OCI-LY7 (cell line): ENCODE results near the gene VEGFA. TPM values are rescaled to one million over a fixed set of nuclear protein-coding genes. Genes with fewer than 3 reads are reported as not detected.

Experiments used
- BruUV-seq: library from RNA; stranded (reverse); fragments of 400-500 nt; replicated peaks from 2 replicates; lab custom pipeline; 2021; lab: Mats Ljungman, UMichigan
- CTCF ChIA-PET: fragments of 300-600 bp; sonication (Branson Sonifier 250); formaldehyde crosslinking; loops from one replicate; lab custom pipeline; 2022; ENCODE audit warnings: antibody characterized with exemption; ENCODE audit not compliant: unreplicated experiment; lab: Charles Lee
- POLR2A ChIA-PET: fragments of 300-600 bp; sonication (Branson Sonifier 250); formaldehyde crosslinking; loops from one replicate; lab custom pipeline; 2022; ENCODE audit warnings: antibody characterized with exemption; lab: Charles Lee
- DNase-seq: peaks from one replicate; pipeline ENCODE4 v3.0.0-alpha.2; 2015; ENCODE audit warnings: low spot score
- H2AFZ ChIP-seq: fragments of 200-600 bp; sonication (generic), shearing (Covaris generic); 2 replicates; pipeline ENCODE4 v1.6.1; 2014; ENCODE audit warnings: mild to moderate bottlenecking, antibody characterized with exemption, low read length, moderate library complexity
- H3K27ac ChIP-seq: fragments of 200-600 bp; sonication (generic); 2 replicates; pipeline ENCODE4 v1.5.1; 2014; ENCODE audit warnings: mixed run types, low read depth, mild to moderate bottlenecking, moderate library complexity, low read length, inconsistent platforms; ENCODE audit not compliant: poor library complexity, severe bottlenecking
- H3K36me3 ChIP-seq: fragments of 200-600 bp; sonication (generic); 2 replicates; pipeline ENCODE4 v1.6.1; 2014; ENCODE audit warnings: mild to moderate bottlenecking, antibody characterized with exemption, low read length, moderate library complexity, mixed read lengths; ENCODE audit not compliant: insufficient read depth
- H3K4me1 ChIP-seq: fragments of 200-600 bp; sonication (generic); 2 replicates; pipeline ENCODE4 v1.5.1; 2014; ENCODE audit warnings: mild to moderate bottlenecking, low read length; ENCODE audit not compliant: insufficient read depth, poor library complexity, severe bottlenecking
- H3K4me2 ChIP-seq: fragments of 200-600 bp; sonication (generic); 2 replicates; pipeline ENCODE4 v1.6.1; 2014; ENCODE audit warnings: mild to moderate bottlenecking, low read length
- H3K4me3 ChIP-seq: fragments of 200-600 bp; sonication (generic); 2 replicates; pipeline ENCODE4 v1.5.1; 2014; ENCODE audit warnings: mild to moderate bottlenecking, low read depth, low read length; ENCODE audit not compliant: poor library complexity, severe bottlenecking
- H3K79me2 ChIP-seq: fragments of 200-600 bp; sonication (generic); 2 replicates; pipeline ENCODE4 v1.6.1; 2016; ENCODE audit warnings: low read depth, mild to moderate bottlenecking, low read length, moderate library complexity, mixed read lengths; ENCODE audit not compliant: insufficient read depth
- H3K9me2 ChIP-seq: fragments of 200-600 bp; sonication (generic); 2 replicates; pipeline ENCODE4 v1.6.1; 2016; ENCODE audit warnings: mild to moderate bottlenecking, low read length, mixed read lengths; ENCODE audit not compliant: insufficient read depth
- H3K9me3 ChIP-seq: fragments of 200-600 bp; sonication (generic); 2 replicates; pipeline ENCODE4 v1.6.1; 2014; ENCODE audit warnings: mild to moderate bottlenecking, mixed run types, low read length, mixed read lengths
- H4K20me1 ChIP-seq: fragments of 200-600 bp; sonication (generic); 2 replicates; pipeline ENCODE4 v1.6.1; 2014; ENCODE audit warnings: mild to moderate bottlenecking, antibody characterized with exemption, low read length, moderate library complexity, mixed read lengths; ENCODE audit not compliant: insufficient read depth
- EZH2phosphoT487 ChIP-seq: fragments of 200-600 bp; sonication (generic); IDR thresholded peaks from 2 replicates; pipeline ENCODE4 v1.6.1; 2018; ENCODE audit warnings: low read depth, borderline replicate concordance, mild to moderate bottlenecking, mixed run types, antibody characterized with exemption, low read length, moderate library complexity, mixed read lengths
- intact Hi-C: fragments of 100-400 bp; cut with micrococcal nuclease; formaldehyde crosslinking; loops from one replicate; pipeline ENCODE4 v1.10.0; 2022; ENCODE audit not compliant: unreplicated experiment
- total RNA-seq, 2 experiments: library from RNA; depleted of rRNA in 1 of 2; stranded (reverse); fragments of >200 nt in 1 of 2; shearing (Covaris generic) in 1 of 2; gene quantifications; 2 replicates each; pipeline ENCODE4 v1.2.3, GENCODE V29; 2014 to 2022
- TF ChIP-seq, protein P1 (sequence below): fragments of 200-600 bp; sonication (generic); conservative IDR thresholded peaks from 2 replicates; pipeline ENCODE4 v1.5.1; 2014; ENCODE audit warnings: mild to moderate bottlenecking, antibody characterized with exemption, low read length, moderate library complexity, mixed read lengths

The VEGFA gene
- total RNA-seq, 2 experiments from 2014 or later, result 59.7 to 88.5 TPM

DNA sequence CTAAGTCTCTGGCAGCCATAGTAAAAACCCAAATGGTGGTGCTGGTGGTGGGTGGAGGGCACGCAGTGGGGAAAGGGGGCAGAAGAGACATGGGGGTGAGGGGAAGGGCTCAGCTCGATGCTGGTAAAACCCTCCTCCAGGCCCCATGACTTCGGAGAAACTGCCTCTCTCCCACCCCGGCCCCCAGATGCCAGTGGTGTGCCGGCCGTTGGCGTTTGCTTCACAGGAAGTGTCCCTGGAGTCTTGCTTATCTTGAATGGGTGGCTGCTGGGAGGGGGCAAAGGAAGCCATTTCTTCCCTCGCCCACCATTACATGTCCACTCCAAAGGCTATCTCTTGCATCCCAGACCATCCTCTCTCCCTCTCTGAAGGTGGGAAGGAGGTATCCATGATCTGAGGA is 25.4 kb downstream of the VEGFA start:
- intact Hi-C loops, result no loop called here
- no peaks in the 10 kb centered on the region for H3K4me1 ChIP-seq
- no peak for DNase-seq
- no peak overlapping the region for H3K27ac ChIP-seq
- H3K9me3 ChIP-seq, result no peaks in the 10 kb centered on the region
- no peaks in the 10 kb centered on the region for H4K20me1 ChIP-seq
- no peaks in the 10 kb centered on the region for H3K79me2 ChIP-seq
- ChIA-PET CTCF (no interaction called here), POLR2A (interaction anchor here (0.7 kb wide), 1 partner anchor 110 kb away, joined by 3 read pairs; no protein-coding TSS in a partner anchor)
- no TSS peak for BruUV-seq
- no peak overlapping the region for H2AFZ ChIP-seq
- TF ChIP-seq, protein P1, sequence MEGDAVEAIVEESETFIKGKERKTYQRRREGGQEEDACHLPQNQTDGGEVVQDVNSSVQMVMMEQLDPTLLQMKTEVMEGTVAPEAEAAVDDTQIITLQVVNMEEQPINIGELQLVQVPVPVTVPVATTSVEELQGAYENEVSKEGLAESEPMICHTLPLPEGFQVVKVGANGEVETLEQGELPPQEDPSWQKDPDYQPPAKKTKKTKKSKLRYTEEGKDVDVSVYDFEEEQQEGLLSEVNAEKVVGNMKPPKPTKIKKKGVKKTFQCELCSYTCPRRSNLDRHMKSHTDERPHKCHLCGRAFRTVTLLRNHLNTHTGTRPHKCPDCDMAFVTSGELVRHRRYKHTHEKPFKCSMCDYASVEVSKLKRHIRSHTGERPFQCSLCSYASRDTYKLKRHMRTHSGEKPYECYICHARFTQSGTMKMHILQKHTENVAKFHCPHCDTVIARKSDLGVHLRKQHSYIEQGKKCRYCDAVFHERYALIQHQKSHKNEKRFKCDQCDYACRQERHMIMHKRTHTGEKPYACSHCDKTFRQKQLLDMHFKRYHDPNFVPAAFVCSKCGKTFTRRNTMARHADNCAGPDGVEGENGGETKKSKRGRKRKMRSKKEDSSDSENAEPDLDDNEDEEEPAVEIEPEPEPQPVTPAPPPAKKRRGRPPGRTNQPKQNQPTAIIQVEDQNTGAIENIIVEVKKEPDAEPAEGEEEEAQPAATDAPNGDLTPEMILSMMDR, result no peak
- no peak for TF ChIP-seq EZH2phosphoT487
- no peak overlapping the region for H3K4me3 ChIP-seq
- no peaks in the 10 kb centered on the region for H3K36me3 ChIP-seq
- H3K4me2 ChIP-seq, result no peak overlapping the region
- H3K9me2 ChIP-seq, result no peaks in the 10 kb centered on the region

DNA sequence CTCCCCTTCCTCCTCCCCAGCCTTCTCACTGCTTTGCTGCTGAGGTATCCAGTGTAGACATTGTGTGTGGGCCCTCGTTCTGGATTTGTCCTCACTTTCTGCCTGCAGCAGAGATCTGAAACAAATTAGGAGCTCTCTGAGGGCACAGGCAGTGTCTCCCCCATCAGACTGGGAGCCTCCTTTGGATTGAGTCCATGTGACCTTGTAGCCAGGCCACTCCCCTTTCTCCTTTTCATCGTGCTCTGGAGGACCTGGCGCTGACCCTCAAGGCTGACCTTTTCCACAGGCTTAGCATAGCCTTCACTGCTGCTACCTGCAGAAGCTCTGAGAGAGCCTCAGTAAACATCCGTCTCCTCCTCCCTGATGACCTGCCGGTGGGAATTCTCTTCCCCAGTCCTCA is 26.2 kb downstream of the VEGFA start:
- Histone ChIP-seq H3K4me1 (no peaks in the 10 kb centered on the region), H3K9me3 (no peaks in the 10 kb centered on the region), H3K79me2 (no peaks in the 10 kb centered on the region), H3K4me3 (no peak overlapping the region), H3K27ac (no peak overlapping the region), H3K9me2 (no peaks in the 10 kb centered on the region), H3K36me3 (no peaks in the 10 kb centered on the region), H4K20me1 (no peaks in the 10 kb centered on the region), H3K4me2 (no peak overlapping the region), H2AFZ (no peak overlapping the region)
- ChIA-PET POLR2A (interaction anchor here (0.7 kb wide), 1 partner anchor 109 kb away, joined by 3 read pairs; no protein-coding TSS in a partner anchor), CTCF (no interaction called here)
- intact Hi-C loops, result no loop called here
- DNase-seq, result no peak
- TF ChIP-seq EZH2phosphoT487, result no peak
- TF ChIP-seq, protein P1, result no peak
- no TSS peak for BruUV-seq
